K562 (cell line): ENCODE results near the gene DCAF11. TPM values are rescaled to one million over a fixed set of nuclear protein-coding genes. Genes with fewer than 3 reads are reported as not detected.

Source experiments
- FOXJ3 ChIP-seq: sonication (generic); formaldehyde crosslinking; IDR thresholded peaks from 2 replicates; pipeline ENCODE4 v1.4.0; 2020; ENCODE audit warnings: mild to moderate bottlenecking, missing genetic modification reagents
- GABPB2 ChIP-seq: fragments of 250-450 bp; sonication (Bioruptor Pico); conservative IDR thresholded peaks from 2 replicates; pipeline ENCODE4 v1.5.1; 2021; ENCODE audit warnings: mild to moderate bottlenecking
- GTF2F1 ChIP-seq: IDR thresholded peaks from 2 replicates; pipeline ENCODE4 v1.6.1; 2011; ENCODE audit warnings: low read depth, low read length, improper control_type of control experiment
- HNRNPK ChIP-seq: fragments of 200-400 bp; formaldehyde crosslinking; IDR thresholded peaks from one replicate; pipeline ENCODE4 v1.6.1; 2018; ENCODE audit warnings: mild to moderate bottlenecking, low read depth, low read length; ENCODE audit not compliant: poor library complexity, severe bottlenecking
- KLF10 ChIP-seq: fragments of 250-450 bp; sonication (Bioruptor Pico); IDR thresholded peaks from 2 replicates; pipeline ENCODE4 v1.6.1; 2021; ENCODE audit warnings: matching md5 sums
- NFIC ChIP-seq: fragments of 450-650 bp; IDR thresholded peaks from 2 replicates; pipeline ENCODE4 v1.6.1; 2017; ENCODE audit warnings: mild to moderate bottlenecking, inconsistent platforms
- NFRKB ChIP-seq: fragments of 450-650 bp; IDR thresholded peaks from 2 replicates; pipeline ENCODE4 v1.6.1; 2016; ENCODE audit warnings: low read depth
- NR4A1 ChIP-seq, 2 experiments: fragments of 250-450 bp in 1 of 2; fragments of 450-650 bp in 1 of 2; sonication (Bioruptor Pico) in 1 of 2; IDR thresholded peaks; 2 replicates each; pipeline versions ENCODE4 v1.4.0 to v1.6.1; 2016 to 2020; ENCODE audit warnings: mild to moderate bottlenecking in 2 of 2, missing compliant biosample characterization in 1 of 2, missing genetic modification characterization in 1 of 2, moderate library complexity in 1 of 2
- RB1 ChIP-seq: fragments of 450-650 bp; IDR thresholded peaks from 2 replicates; pipeline ENCODE4 v1.6.1; 2017; ENCODE audit warnings: low read depth, mild to moderate bottlenecking
- ZKSCAN3 ChIP-seq: fragments of 250-450 bp; sonication (Bioruptor Pico); IDR thresholded peaks from 2 replicates; pipeline ENCODE4 v1.4.0; 2020
- ZNF175 ChIP-seq: fragments of 200-800 bp; sonication (Bioruptor generic); IDR thresholded peaks from 2 replicates; pipeline ENCODE4 v1.6.1; 2016; ENCODE audit warnings: low read depth, mild to moderate bottlenecking, missing genetic modification characterization, missing compliant biosample characterization
- ZNF197 ChIP-seq: fragments of 200-800 bp; sonication (Bioruptor generic); IDR thresholded peaks from 2 replicates; pipeline ENCODE4 v1.6.1; 2016; ENCODE audit warnings: low read depth, missing genetic modification characterization, missing compliant biosample characterization
- ZNF311 ChIP-seq: fragments of 250-450 bp; sonication (Bioruptor Pico); IDR thresholded peaks from 2 replicates; pipeline ENCODE4 v1.4.0; 2020; ENCODE audit warnings: mild to moderate bottlenecking, moderate library complexity
- ZZZ3 ChIP-seq: fragments of 450-650 bp; IDR thresholded peaks from 2 replicates; pipeline ENCODE4 v1.6.1; 2016; ENCODE audit warnings: antibody characterized with exemption, mild to moderate bottlenecking, moderate library complexity
- polyA plus RNA-seq, 8 experiments: library from polyadenylated mRNA; depleted of rRNA in 4 of 8; stranded (reverse) in 5 of 8; unstranded in 3 of 8; fragments of >200 nt; fragmentation: Nextera tagmentation in 2 of 8; fragmentation: Illumina TruSeq in 1 of 8; extraction: Ambion mirVana in 2 of 8; extraction: Trizol in 1 of 8; gene quantifications; 2 replicates each; pipeline versions ENCODE4 v1.2.1 to v1.2.3, GENCODE V29; 2011 to 2014; ENCODE audit warnings: inconsistent platforms in 1 of 8, missing spikeins in 1 of 8
- total RNA-seq, 7 experiments: library from RNA; depleted of rRNA in 6 of 7; stranded (reverse); fragments of >200 nt in 6 of 7; fragmentation: Illumina TruSeq in 2 of 7; extraction: Trizol in 2 of 7; gene quantifications; 2 replicates each; pipeline versions ENCODE4 v1.2.1 to v1.2.3, GENCODE V29; 2011 to 2021; ENCODE audit warnings: low replicate concordance in 1 of 7
- TF ChIP-seq, protein P1 (sequence below): fragments of 450-650 bp; formaldehyde crosslinking; IDR thresholded peaks from 2 replicates; pipeline ENCODE4 v1.4.0; 2020; ENCODE audit warnings: mild to moderate bottlenecking, moderate library complexity
- TF ChIP-seq, protein P2 (sequence below): fragments of 250-450 bp; sonication (Bioruptor Pico); IDR thresholded peaks from 2 replicates; pipeline ENCODE4 v1.6.1; 2021; ENCODE audit warnings: mild to moderate bottlenecking
- TF ChIP-seq, protein P3 (sequence below): fragments of 250-450 bp; sonication (Bioruptor Pico); IDR thresholded peaks from 2 replicates; pipeline ENCODE4 v1.5.0; 2022; ENCODE audit warnings: mild to moderate bottlenecking
- TF ChIP-seq, protein P4 (sequence below): fragments of 450-650 bp; IDR thresholded peaks from 2 replicates; pipeline ENCODE4 v1.6.1; 2016; ENCODE audit warnings: borderline replicate concordance

Gene DCAF11
- total and polyA plus RNA-seq, 9 of the 15 experiments (the other 6 are each of a cell fraction or from before 2014, with no cell fraction given) = 8.5 to 46.2 (median 36.4) TPM

DNA sequence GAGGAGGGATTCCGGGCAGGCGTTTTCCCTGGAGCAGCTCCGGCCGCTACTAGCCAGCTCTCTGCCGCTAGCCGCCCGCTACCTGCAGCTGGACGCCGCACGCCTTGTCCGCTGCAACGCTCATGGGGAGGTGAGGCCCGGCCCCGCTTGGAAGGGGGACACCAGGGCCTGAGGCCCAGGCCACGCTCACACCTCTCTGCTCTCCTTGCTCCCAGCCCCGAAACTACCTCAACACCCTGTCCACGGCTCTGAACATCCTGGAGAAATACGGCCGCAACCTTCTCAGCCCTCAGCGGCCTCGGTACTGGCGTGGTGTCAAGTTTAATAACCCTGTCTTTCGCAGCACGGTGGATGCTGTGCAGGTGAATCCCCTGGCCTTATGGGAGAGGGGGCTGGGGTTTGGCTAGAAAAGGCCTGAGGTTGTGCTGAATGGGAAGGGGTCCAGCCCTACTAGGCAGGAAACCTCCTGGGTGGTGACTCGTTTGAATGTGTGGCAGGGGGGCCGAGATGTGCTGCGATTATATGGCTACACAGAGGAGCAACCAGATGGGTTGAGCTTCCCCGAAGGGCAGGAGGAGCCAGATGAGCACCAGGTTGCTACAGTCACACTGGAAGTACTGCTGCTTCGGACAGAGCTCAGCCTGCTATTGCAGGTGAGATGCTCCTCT is 33.3 kb downstream of the DCAF11 start (continued):
- TF ChIP-seq, protein P1, sequence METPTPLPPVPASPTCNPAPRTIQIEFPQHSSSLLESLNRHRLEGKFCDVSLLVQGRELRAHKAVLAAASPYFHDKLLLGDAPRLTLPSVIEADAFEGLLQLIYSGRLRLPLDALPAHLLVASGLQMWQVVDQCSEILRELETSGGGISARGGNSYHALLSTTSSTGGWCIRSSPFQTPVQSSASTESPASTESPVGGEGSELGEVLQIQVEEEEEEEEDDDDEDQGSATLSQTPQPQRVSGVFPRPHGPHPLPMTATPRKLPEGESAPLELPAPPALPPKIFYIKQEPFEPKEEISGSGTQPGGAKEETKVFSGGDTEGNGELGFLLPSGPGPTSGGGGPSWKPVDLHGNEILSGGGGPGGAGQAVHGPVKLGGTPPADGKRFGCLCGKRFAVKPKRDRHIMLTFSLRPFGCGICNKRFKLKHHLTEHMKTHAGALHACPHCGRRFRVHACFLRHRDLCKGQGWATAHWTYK (CRISPR knock-in tag) = no peak
- TF ChIP-seq NR4A1 (CRISPR knock-in tag; IDR thresholded peaks at IDR 0.05) (no peak), NR4A1 (tag; IDR thresholded peaks at IDR 0.05) (no peak), HNRNPK (no peak), FOXJ3 (CRISPR knock-in tag) (no peak), KLF10 (no peak), ZNF311 (CRISPR knock-in tag) (no peak), ZNF197 (CRISPR knock-in tag) (no peak), ZKSCAN3 (CRISPR knock-in tag) (no peak), ZNF175 (no peak), GABPB2 (CRISPR knock-in tag) (no peak), NFRKB (no peak), NFIC (peak; percentile 19; the same call in 1 of the 2 replicates), GTF2F1 (no peak), RB1 (no peak), ZZZ3 (no peak)
- TF ChIP-seq, protein P2, sequence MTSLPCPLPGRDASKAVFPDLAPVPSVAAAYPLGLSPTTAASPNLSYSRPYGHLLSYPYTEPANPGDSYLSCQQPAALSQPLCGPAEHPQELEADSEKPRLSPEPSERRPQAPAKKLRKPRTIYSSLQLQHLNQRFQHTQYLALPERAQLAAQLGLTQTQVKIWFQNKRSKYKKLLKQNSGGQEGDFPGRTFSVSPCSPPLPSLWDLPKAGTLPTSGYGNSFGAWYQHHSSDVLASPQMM (CRISPR knock-in tag) = no peak
- TF ChIP-seq, protein P3, sequence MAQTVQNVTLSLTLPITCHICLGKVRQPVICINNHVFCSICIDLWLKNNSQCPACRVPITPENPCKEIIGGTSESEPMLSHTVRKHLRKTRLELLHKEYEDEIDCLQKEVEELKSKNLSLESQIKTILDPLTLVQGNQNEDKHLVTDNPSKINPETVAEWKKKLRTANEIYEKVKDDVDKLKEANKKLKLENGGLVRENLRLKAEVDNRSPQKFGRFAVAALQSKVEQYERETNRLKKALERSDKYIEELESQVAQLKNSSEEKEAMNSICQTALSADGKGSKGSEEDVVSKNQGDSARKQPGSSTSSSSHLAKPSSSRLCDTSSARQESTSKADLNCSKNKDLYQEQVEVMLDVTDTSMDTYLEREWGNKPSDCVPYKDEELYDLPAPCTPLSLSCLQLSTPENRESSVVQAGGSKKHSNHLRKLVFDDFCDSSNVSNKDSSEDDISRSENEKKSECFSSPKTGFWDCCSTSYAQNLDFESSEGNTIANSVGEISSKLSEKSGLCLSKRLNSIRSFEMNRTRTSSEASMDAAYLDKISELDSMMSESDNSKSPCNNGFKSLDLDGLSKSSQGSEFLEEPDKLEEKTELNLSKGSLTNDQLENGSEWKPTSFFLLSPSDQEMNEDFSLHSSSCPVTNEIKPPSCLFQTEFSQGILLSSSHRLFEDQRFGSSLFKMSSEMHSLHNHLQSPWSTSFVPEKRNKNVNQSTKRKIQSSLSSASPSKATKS (CRISPR knock-in tag) = no peak
- TF ChIP-seq, protein P4, sequence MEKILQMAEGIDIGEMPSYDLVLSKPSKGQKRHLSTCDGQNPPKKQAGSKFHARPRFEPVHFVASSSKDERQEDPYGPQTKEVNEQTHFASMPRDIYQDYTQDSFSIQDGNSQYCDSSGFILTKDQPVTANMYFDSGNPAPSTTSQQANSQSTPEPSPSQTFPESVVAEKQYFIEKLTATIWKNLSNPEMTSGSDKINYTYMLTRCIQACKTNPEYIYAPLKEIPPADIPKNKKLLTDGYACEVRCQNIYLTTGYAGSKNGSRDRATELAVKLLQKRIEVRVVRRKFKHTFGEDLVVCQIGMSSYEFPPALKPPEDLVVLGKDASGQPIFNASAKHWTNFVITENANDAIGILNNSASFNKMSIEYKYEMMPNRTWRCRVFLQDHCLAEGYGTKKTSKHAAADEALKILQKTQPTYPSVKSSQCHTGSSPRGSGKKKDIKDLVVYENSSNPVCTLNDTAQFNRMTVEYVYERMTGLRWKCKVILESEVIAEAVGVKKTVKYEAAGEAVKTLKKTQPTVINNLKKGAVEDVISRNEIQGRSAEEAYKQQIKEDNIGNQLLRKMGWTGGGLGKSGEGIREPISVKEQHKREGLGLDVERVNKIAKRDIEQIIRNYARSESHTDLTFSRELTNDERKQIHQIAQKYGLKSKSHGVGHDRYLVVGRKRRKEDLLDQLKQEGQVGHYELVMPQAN = 0 out of 2 replicates have a peak, but pooled peaks have one; percentile 40
